ENCODE results near the gene WDR59.
"Not testable (repeated sequence)": the region's sequence is repeated elsewhere in the genome, so short reads cannot be mapped to it uniquely, and the experiment has no call there.

The WDR59 gene

GRCh38 chr16:74975591-74975990 lies 9.3 kb downstream of the WDR59 start:
- DNase-seq, result no peak

DNA sequence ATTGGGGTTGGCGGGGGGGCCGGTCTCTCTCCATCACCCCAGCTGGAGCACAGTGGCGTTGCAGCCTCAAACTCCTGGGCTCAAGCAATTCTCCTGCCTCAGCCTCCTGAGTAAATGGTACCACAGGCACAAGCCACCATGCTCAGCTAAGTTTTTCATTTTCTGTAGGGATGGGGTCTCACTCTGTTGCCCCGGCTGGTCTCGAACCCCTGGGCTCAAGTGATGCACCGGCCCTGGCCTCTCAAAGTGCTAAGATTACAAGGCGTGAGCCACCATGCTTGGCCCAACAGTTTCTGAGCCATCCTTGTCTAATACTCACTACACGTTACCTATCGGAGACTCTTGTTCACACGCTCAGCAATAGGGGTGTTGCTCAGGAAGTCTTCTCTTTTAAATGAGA lies 11.6 kb downstream of the WDR59 start:
- DNase-seq, result no peak

DNA sequence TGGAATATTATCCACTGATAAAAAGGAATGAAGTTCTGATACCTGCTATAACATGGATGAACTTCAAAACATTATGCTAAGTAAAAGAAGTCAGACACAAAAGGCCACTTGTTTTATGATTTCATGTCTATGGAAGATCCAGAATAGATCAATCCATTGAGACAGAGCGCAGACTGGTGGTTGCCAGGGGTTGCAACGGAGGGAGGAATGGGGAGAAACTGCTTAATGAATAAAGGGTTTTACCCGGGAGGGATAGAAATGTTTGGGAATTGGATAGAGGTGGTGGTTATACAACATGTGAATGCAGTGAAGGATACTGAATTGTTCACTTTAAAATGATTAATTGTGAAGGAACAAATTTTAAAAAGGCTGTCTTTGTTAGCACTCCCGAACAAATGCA lies 30.2 kb downstream of the WDR59 start:
- no peak for DNase-seq

- DNase-seq, result no peak
These were observed 33.2 kb downstream of the WDR59 start for GRCh38 chr16:74951681-74952080.

GRCh38 chr16:74951206-74951605 lies 33.7 kb downstream of the WDR59 start:
- DNase-seq, result no peak

DNA sequence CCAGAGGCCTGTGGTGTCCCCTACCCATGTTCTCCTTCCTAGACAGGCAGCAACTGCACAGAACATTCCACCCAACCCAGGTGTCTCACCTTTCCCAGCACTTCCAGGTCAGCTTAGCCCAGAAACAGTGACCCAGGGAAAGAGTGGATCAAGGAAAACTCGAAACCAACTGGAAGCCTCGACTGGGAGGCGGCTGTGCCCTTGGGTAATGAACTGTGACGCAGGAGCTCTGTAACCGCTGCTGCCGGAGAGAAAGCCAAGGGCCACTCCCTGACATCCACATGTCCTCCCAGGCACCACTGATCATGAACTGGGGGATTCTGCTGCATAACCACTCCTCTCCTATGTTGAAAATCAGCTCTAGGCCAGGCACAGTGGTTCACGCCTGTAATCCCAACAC lies 34.4 kb downstream of the WDR59 start:
- no peak for DNase-seq

GRCh38 chr16:74949309-74949708 lies 35.6 kb downstream of the WDR59 start:
- no peak for DNase-seq

- no peak for DNase-seq
These were observed 40.5 kb downstream of the WDR59 start for GRCh38 chr16:74944466-74944865.

- no peak for DNase-seq
These were observed 41.7 kb downstream of the WDR59 start for GRCh38 chr16:74942977-74943918.

GRCh38 chr16:74942566-74942965 lies 42.4 kb downstream of the WDR59 start:
- no peak for DNase-seq

- DNase-seq, result no peak
These were observed 45.2 kb downstream of the WDR59 start for GRCh38 chr16:74939688-74940087.

GRCh38 chr16:74936902-74937560 lies 47.9 kb downstream of the WDR59 start:
- DNase-seq, result no peak

DNA sequence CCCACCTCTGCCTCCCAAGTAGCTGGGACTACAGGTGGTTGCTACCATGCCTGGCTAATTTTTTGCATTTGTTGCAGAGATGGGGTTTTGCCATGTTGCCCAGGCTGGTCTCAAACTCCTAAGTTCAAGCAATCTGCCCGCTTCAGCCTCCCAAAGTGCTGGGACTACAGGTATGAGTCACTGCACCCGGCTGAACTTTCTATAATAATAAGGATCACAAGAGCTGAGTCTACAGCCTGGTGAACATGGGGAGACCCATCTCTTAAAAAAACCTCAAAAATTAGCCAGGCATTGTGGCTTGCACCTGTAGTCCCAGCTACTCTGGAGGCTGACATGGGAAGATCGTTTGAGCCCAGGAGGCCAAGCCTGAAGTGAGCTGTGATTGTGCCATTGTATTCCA lies 53.5 kb downstream of the WDR59 start:
- no peak for DNase-seq

DNA sequence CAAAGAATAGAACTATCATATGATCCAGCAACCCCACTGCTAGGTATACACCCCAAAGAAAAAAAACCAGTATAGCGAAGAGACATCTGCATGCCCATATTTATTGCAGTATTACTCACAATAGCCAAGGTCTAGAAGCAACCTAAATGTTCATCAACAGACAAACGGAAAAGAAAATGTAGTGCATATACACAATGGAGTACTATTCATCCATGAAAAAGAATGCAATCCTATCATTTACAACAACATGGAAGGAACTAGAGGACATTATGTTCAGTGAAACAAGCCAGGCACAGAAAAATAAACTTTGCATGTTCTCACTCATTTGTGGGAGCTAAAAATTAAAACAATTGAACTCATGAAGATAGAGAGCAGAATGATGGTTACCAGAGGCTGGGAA lies 55.3 kb downstream of the WDR59 start:
- DNase-seq, result no peak

DNA sequence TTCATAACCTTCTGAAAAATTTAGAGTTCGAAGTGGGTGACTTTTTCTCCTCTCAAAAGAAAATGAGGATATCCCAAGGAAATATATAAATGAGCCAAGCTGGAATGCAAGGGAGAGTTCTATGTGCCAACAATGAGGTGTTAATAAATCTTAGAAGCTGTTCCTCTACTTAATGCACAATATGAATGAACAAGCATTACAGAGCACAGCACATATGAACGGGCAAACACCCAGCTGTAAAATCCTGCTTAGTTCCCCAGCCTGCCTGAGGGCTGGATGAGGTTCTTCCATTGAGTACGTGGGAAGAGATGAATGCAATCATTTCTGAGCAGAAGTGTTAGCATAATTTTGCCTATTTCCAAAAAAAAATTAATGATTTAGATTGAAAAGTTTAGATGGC lies 58.1 kb downstream of the WDR59 start:
- no peak for DNase-seq

- DNase-seq, result no peak
These were observed 61.0 kb downstream of the WDR59 start for GRCh38 chr16:74923766-74924460.

- DNase-seq, result no peak
These were observed 62.5 kb downstream of the WDR59 start for GRCh38 chr16:74922150-74923138.

- DNase-seq, result no peak
These were observed 63.9 kb downstream of the WDR59 start for GRCh38 chr16:74921051-74921450.

DNA sequence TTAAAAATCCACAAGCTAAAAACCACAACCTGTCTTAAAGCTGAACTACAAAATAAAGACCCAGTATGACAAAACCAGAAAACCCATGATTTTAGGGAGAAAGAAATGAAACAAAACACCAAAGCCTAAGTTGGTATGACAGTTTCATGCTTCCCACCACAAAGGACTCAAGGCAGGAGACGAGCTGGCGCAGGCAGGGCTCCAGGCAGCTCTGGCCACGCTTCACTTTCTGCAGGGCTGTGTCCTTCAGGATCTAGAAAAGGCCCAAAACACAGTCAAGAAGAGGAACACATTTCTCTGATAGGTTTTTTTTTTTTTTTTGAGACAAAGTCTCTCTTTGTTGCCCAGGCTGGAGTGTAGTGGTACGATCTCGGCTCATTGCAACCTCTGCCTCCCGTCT lies 75.3 kb downstream of the WDR59 start:
- no peak for DNase-seq

DNA sequence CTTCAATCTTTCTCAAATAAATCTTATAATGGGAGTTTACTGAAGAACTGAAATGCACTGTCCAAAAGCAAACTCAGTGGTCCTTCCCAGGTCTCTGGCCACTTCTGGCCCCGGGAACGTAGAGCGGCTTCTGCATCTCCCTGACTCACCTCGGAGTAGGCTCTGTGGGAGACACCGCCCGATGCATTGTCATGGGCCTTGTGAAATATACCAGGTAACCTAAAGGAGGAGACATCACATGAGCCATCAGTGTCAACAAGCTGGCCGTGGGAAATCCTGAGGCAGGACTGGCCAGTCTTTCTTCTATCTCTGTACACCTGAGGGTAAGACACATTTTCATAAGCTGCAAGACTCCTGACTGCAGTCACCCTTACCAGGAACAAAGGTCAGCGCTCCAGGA lies 76.2 kb downstream of the WDR59 start:
- not testable (repeated sequence) for DNase-seq

- no peak for DNase-seq
These were observed 80.8 kb downstream of the WDR59 start for GRCh38 chr16:74903901-74904678.

GRCh38 chr16:74903120-74903519 lies 81.8 kb downstream of the WDR59 start:
- DNase-seq, result no peak

Data from cerebellar nuclear complex (tissue), 1 donor.